ENCODE measurements around the gene NCKAP5.

The NCKAP5 gene

DNA sequence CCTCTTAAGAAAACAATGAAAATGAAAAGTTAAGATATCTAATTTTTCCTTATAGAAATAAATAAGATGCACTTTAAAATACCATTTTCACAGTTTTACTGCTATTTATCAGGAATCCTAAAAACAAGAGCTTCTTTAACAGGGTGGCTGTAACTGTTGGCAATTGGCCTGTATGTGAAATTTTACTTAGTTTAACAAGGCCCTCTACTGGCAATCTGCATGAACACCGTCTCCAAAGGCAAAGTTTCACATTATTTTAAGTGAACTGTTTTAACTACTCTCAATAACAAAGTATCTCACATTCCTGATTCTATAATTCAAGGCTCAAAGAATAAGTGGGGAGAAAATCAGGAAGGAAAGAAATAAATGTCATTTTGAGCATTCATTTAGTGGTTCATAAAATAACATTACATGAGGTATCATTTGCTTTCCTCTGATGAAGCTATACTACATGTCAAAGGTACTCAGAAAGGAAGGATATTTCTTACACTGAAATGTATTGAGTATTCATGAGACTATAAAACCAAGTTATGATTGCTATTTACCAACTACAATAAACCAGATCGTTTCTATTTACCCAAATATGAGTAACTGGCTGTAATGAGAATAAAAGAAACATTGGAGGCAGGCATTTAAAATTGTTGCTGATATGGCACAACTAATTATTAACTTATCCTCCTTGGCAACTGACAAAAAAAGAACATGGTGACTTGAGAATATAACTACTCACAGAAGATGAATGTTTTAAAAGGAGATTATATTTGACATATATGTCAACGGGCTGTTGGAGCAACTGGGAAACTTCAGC, 7.0 kb downstream of the NCKAP5 start:
- Histone ChIP-seq H3K27ac (replicated peaks) (no peak overlapping the region), H3K4me3 (replicated peaks; ENCODE audit: insufficient read depth, low read length) (no peak overlapping the region), H3K27me3 (ENCODE audit: insufficient read depth, poor library complexity, severe bottlenecking) (no peaks in the 10 kb centered on the region)
- no peak for TF ChIP-seq POLR2AphosphoS5 (IDR thresholded peaks at IDR 0.05; ENCODE audit: low read depth)
- TF ChIP-seq, protein P1, sequence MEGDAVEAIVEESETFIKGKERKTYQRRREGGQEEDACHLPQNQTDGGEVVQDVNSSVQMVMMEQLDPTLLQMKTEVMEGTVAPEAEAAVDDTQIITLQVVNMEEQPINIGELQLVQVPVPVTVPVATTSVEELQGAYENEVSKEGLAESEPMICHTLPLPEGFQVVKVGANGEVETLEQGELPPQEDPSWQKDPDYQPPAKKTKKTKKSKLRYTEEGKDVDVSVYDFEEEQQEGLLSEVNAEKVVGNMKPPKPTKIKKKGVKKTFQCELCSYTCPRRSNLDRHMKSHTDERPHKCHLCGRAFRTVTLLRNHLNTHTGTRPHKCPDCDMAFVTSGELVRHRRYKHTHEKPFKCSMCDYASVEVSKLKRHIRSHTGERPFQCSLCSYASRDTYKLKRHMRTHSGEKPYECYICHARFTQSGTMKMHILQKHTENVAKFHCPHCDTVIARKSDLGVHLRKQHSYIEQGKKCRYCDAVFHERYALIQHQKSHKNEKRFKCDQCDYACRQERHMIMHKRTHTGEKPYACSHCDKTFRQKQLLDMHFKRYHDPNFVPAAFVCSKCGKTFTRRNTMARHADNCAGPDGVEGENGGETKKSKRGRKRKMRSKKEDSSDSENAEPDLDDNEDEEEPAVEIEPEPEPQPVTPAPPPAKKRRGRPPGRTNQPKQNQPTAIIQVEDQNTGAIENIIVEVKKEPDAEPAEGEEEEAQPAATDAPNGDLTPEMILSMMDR (IDR thresholded peaks at IDR 0.05; ENCODE audit: insufficient read depth, low read length) = peak; percentile 26
- no peak for DNase-seq (ENCODE audit: low read depth in 1 of 2, low spot score in 1 of 2)

- Histone ChIP-seq H3K27me3 (ENCODE audit: insufficient read depth, poor library complexity, severe bottlenecking) (no peaks in the 10 kb centered on the region), H3K4me3 (replicated peaks; ENCODE audit: insufficient read depth, low read length) (no peak overlapping the region), H3K27ac (replicated peaks) (no peak overlapping the region)
- no peak for DNase-seq (ENCODE audit: low read depth in 1 of 2, low spot score in 1 of 2)
- TF ChIP-seq, protein P1 (IDR thresholded peaks at IDR 0.05; ENCODE audit: insufficient read depth, low read length) = no peak
- no peak for TF ChIP-seq SPI1 (IDR thresholded peaks at IDR 0.05; ENCODE audit: borderline replicate concordance, low read depth)
- TF ChIP-seq REST (IDR thresholded peaks at IDR 0.05; ENCODE audit: insufficient replicate concordance, low read depth) = no peak
- no peak for TF ChIP-seq POLR2AphosphoS5 (IDR thresholded peaks at IDR 0.05; ENCODE audit: low read depth)
- no peak for TF ChIP-seq GABPA (IDR thresholded peaks at IDR 0.05; ENCODE audit: low read depth)
Measured at GRCh38 chr2:133557614-133558013, 10.6 kb downstream of the NCKAP5 start.

GRCh38 chr2:133553838-133554408, 14.3 kb downstream of the NCKAP5 start:
- TF ChIP-seq, protein P1 (IDR thresholded peaks at IDR 0.05; ENCODE audit: insufficient read depth, low read length) = no peak
- TF ChIP-seq GABPA (IDR thresholded peaks at IDR 0.05; ENCODE audit: low read depth) (no peak), POLR2AphosphoS5 (IDR thresholded peaks at IDR 0.05; ENCODE audit: low read depth) (no peak), REST (IDR thresholded peaks at IDR 0.05; ENCODE audit: insufficient replicate concordance, low read depth) (no peak), SPI1 (IDR thresholded peaks at IDR 0.05; ENCODE audit: borderline replicate concordance, low read depth) (no peak)
- Histone ChIP-seq H3K27me3 (ENCODE audit: insufficient read depth, poor library complexity, severe bottlenecking) (no peaks in the 10 kb centered on the region), H3K27ac (replicated peaks) (no peak overlapping the region), H3K4me3 (replicated peaks; ENCODE audit: insufficient read depth, low read length) (no peak overlapping the region)
- no peak for DNase-seq (ENCODE audit: low read depth in 1 of 2, low spot score in 1 of 2)

All from HL-60 (cell line).